Measurements from ENCODE around the gene ANKRD33B.
"Not testable (repeated sequence)": the region's sequence is repeated elsewhere in the genome, so short reads cannot be mapped to it uniquely, and the experiment has no call there.

The ANKRD33B gene

GRCh38 chr5:10635257-10635866, 71.5 kb downstream of the ANKRD33B start:
- no peak for DNase-seq (ENCODE audit: low spot score)

DNA sequence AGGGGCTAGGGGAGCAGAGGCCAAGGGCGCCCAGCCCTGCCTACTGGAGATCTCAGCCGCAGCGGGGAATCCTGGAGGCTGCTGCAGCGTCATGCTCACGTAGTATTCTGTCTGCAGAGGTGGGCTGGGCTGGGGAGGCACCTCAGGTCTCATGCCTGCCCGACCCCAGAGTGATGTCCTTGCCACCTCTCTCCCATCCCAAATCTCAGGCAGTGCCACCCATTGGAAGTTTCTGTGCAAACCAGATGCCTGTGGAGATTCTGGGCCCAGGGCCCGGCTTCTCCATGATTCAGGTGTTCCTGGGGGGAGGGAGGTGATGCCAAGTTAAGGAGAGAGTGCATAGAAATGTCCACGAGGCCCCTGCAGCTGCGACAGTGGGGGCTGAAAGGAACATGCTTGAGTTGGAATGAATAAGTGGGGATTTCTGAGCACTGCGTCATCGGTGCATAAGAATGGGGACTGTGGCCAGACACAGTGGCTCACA, 72.0 kb downstream of the ANKRD33B start:
- DNase-seq (ENCODE audit: low spot score) = no peak

DNA sequence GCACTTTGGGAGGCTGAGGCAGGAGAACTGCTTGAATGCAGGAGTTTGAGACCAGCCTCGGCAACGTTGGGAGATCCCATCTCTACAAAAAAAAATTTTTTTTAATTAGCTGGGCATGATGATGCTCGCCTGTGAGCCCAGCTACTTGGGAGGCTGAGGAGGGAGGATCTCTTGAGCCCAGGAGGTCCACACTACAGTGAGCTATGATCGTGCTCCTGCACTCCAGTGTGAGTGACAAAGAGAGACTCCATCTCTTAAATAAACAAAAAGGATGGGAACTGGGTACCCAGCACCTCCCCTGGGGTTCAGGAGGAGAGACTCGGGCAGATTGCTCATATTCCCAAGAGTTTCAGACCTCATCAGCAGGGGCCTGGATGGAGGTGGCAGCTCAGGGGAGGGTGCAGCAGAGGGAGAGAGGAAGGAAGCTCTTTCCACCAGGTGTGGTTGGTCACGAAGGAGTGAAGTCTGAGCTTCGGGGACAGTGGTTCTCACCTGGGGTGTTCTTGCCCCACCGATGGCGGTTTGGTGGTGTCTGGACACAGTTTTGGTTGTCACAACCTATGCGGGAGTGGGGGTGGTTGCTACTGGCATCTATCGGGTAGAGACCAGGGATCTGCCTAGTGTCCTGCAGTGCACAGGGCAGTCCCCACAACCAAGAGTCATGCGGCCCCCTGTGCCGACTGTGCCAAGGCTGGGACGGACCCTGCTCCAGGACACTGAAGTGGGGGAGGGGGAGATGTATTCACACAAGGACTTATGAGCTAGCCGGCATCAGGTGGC, 72.7 kb downstream of the ANKRD33B start:
- DNase-seq (ENCODE audit: low spot score) = no peak

DNA sequence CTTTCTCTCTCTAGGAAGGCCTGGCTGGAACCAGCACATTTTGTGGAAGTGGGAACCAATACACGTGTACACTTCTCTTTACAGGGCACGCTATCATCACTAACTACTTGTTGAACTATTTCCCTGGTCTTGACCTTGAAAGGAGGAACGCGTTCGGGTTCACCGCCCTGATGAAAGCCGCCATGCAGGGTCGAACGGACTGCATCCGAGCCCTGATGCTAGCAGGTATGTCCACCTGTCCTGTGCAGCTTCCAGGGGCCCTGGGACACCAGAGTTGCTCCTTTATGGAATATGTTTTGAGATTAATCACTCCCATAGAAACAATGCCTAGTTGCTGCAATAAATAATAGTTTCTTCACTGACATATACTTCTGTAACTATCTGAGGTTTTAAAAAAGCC, 74.1 kb downstream of the ANKRD33B start:
- no peak for DNase-seq (ENCODE audit: low spot score)

- DNase-seq (ENCODE audit: low spot score) = not testable (repeated sequence)
Observed at GRCh38 chr5:10638723-10639122, 74.9 kb downstream of the ANKRD33B start.

DNA sequence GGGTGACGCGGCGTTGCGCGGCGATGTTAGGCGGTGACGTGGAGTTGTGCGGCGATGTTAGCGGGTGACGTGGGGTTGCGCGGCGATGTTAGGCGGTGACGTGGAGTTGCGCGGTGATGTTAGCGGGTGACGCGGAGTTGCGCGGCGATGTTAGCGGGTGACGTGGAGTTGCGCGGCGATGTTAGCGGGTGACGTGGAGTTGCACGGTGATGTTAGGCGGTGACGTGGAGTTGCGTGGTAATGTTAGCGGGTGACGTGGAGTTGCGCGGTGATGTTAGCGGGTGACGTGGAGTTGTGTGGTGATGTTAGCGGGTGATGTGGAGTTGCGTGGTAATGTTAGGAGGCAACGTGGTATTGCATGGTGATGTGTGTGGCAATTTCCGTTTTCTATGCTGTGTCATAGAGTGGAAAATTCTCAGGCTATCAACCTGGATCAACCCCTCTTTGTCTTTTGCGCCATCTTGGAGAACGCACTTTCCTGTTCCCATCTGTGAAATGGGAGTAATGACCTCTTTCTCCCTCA, 76.0 kb downstream of the ANKRD33B start:
- no peak for DNase-seq (ENCODE audit: low spot score)

DNA sequence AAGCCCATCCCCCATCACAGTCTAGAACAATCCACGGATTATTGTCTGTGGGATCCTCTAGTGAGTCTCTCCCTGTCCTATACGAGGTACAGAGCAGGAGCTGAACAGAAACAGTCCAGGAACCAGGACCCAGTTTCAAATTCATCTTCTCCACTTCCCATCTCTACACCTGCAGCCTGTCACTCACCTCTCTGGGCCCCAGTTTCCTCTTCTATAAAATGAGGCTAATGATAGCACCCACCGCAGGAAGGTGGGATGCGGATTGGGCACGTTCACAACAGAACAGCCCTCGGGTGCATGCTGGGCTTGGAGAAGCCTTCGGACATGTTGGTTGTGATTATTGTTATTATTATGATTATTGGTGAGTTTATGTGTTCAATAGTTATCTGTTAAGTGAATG, 78.5 kb downstream of the ANKRD33B start:
- DNase-seq (ENCODE audit: low spot score) = no peak

- DNase-seq (ENCODE audit: low spot score) = no peak
Observed at GRCh38 chr5:10644192-10644591, 80.3 kb downstream of the ANKRD33B start.

- no peak for DNase-seq (ENCODE audit: low spot score)
Observed at GRCh38 chr5:10645146-10645545, 81.3 kb downstream of the ANKRD33B start.

DNA sequence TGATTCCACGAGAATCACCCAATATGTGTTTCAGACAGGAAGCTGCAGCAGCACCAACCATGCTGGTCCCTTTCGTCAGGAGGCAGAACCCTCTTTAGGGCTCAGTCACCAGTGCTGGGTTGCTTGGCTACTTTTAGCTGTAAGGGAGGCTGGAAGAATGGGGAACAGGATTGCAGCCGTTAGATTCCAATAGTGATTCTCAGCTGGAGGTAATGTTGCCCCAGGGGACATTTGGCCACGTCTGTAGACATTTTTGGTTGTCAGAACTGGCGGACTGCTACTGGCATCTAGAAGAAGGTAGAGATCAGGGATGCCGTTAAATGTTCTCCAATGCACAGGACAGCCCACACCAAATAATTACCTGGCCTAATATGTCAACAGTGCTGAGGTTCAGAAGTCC, 81.8 kb downstream of the ANKRD33B start:
- no peak for DNase-seq (ENCODE audit: low spot score)

DNA sequence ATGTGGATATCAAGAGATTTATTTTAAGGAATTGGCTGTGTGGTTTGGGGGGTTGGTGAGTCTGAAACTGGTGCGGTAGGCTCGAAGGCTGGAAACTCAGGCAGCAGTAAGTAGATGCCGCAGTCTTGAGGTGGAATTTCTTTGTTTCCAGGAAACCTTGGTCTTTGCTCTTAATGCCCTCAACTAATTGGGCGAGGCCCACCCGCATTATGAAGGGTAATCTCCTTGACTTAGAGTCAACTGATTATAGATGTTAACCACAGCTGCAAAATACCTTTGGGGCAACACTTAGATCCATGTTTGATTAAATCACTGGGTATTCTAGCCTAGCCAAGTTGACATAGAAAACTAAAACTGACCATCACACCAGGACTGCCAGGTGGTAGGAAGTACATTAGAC, 83.8 kb downstream of the ANKRD33B start:
- DNase-seq (ENCODE audit: low spot score) = no peak

DNA sequence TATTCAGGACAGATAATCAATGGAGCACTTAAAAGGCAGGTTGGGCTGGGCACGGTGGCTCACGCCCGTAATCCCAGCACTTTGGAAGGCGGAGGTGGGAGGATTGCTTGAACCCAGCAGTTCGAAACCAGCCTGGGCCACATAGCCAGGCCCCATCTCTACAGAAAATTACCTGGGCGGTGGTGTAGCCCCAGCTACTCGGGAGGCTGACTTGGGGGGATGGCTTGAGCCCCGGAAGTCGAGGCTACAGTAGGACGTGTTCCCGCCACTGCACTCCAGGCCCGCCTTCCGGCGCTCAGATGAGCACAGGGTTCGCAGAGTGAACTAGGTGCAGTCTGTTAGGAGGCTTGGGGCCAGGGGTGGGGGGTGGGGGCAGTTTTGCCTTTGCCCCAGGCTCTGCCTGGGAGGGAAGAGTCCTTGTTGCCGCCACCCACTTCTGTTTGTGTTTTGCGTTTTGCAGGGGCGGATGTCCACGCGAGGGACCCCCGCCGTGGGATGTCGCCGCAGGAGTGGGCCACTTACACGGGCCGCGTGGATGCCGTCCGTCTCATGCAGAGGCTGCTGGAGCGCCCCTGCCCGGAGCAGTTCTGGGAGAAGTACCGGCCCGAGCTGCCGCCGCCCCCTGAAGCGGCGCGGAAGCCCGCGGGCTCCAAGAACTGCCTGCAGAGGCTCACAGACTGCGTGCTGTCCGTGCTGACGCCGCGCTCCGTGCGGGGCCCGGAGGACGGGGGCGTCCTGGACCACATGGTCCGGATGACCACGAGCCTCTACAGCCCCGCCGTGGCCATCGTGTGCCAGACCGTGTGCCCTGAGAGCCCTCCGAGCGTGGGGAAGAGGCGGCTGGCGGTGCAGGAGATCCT, 85.2 kb downstream of the ANKRD33B start:
- DNase-seq (ENCODE audit: low spot score) = no peak

DNA sequence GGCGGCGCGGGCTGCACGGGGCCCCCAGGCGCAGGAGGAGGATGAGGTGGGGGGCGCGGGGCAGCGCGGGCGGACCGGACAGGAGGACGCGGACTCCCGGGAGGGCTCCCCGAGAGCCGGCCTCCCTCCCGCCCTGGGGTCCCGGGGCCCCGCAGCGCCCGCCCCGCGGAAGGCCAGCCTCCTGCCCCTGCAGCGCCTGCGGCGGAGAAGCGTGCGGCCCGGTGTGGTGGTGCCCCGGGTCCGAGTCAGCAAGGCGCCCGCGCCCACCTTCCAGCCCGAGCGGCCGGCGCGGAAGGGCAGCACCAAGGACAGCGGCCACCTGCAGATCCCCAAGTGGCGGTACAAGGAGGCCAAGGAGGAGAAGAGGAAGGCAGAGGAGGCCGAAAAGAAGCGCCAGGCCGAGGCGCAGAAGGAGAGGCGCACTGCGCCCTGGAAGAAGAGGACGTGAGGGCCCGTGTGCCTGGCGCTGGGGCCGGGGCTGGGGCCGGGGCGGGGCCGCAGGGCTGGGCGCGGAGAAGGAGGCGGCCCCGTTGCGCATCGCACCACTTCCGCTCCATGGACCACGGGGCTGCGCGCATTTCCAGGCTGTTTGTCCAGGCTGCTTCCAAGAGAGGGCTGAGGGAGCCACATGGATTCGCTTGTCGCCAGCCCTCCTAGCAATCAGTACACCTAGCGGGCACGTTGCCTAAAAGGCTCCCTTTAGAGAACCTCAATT, 86.0 kb downstream of the ANKRD33B start:
- no peak for DNase-seq (ENCODE audit: low spot score)

GRCh38 chr5:10652151-10652550, 88.3 kb downstream of the ANKRD33B start:
- DNase-seq (ENCODE audit: low spot score) = no peak

DNA sequence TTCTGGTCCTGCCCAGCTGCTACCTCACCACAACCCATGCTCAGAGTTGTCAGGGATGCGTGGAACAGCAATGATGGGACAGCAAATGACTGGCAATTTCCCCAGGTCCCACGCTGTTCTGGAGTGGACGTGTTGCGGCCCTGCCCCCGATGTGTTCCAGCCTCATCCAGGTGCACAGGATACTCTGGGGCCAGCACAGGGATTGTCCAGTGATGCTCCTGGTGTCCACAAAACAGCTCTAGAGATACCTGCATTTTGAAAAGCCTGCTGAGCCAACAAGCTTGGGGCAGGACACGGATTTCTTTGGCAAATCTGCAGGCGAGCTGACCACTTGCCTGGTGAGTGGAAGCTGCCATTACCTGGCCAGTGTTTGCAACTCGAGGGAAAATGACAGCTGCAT, 88.7 kb downstream of the ANKRD33B start:
- DNase-seq (ENCODE audit: low spot score) = no peak

DNA sequence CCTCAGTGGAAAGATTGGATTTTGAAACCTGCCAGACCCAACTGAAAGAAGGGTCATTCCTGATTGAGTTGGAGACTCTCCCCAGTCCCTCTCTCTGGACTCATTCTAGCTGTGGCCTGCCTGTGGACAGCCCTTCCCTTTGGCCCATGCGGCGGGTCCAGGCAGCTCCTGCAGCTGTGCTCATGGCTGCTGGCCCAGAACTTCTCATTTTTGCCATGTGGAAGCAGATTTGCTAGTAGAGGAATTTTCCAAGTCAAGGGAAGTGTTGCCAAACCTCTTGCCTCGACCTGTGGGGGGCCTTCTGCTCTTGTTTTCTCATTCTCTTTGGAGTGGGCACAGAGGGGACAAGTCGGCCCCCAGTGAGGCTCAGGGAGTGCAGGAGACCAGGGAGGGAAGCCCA, 89.2 kb downstream of the ANKRD33B start:
- no peak for DNase-seq (ENCODE audit: low spot score)

- no peak for DNase-seq (ENCODE audit: low spot score)
Observed at GRCh38 chr5:10653751-10654400, 90.0 kb downstream of the ANKRD33B start.

- no peak for DNase-seq (ENCODE audit: low spot score)
Observed at GRCh38 chr5:10654566-10654965, 90.7 kb downstream of the ANKRD33B start.

DNA sequence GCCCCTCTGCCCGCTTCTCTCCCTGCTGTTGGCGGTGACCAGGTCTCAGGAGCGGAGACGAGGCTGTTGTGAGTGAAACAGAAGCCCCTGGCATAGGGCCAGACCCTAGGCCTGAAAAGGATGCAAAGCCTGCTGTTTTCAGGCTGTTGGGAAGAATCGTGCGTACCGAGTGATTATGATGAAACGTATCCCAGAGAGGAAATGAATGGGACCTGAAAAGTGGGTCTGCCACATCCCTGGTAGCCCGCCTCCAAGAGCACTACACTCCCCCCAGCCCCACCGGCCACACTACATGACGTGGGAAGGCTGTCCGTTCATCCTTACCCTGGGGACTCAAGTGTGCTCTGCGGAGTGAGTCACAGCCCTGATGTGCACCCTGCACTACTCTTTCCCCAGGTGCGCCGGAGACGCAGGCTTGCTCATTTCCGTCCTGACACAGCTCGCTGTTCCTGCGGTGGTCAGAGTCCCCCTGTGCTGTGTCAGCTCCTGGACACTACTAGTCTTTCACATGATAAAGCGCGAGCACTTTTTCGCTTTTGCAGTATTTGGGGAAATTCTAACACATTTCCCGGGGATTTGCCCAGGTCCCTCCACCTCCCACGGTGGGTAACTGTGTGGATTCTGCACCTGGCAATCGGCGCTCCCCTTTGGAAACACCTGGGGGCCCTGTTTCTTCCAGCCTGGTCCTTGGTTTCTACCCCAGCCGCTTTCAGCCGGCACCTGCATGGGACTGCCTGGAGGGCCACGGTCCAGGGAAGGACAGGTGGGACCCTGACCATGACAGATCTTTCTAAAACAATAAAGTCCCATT, 91.5 kb downstream of the ANKRD33B start:
- DNase-seq (ENCODE audit: low spot score) = no peak
